ENCODE measurements around the gene C2CD4B.

The C2CD4B gene

GRCh38 chr15:62171882-62172281 lies 6.8 kb upstream of the C2CD4B start:
- H3K27me3 Mint-ChIP-seq (ENCODE audit: low read depth) = peaks cover 41% of the 10 kb centered on the region

GRCh38 chr15:62165793-62166375 lies 799 bp upstream of the C2CD4B start:
- H3K27ac Mint-ChIP-seq = no peak overlapping the region
- peak overlapping the region; percentile 37 for H3K4me3 Mint-ChIP-seq
- H3K9me3 Mint-ChIP-seq = no peaks in the 10 kb centered on the region
- peaks cover 60% of the 10 kb centered on the region for H3K27me3 Mint-ChIP-seq (ENCODE audit: low read depth)
- H3K4me1 Mint-ChIP-seq (ENCODE audit: low read depth) = peaks cover 7% of the 10 kb centered on the region
- H3K36me3 Mint-ChIP-seq (ENCODE audit: low read depth) = peaks cover 3% of the 10 kb centered on the region

More at GRCh38 chr15:62171882-62172281, 6.8 kb upstream of the C2CD4B start:
- Mint-ChIP-seq H3K9me3 (no peaks in the 10 kb centered on the region), H3K36me3 (ENCODE audit: low read depth) (no peaks in the 10 kb centered on the region), H3K4me3 (no peak overlapping the region), H3K4me1 (ENCODE audit: low read depth) (no peaks in the 10 kb centered on the region), H3K27ac (no peak overlapping the region)

- Mint-ChIP-seq H3K27ac (no peak overlapping the region), H3K4me1 (ENCODE audit: low read depth) (peaks cover 7% of the 10 kb centered on the region), H3K36me3 (ENCODE audit: low read depth) (peaks cover 3% of the 10 kb centered on the region), H3K27me3 (ENCODE audit: low read depth) (peaks cover 71% of the 10 kb centered on the region), H3K9me3 (no peaks in the 10 kb centered on the region), H3K4me3 (peak overlapping the region; percentile 82)
These were observed 535 bp downstream of the C2CD4B start for GRCh38 chr15:62164396-62165103.

- H3K27ac Mint-ChIP-seq = no peak overlapping the region
- no peak overlapping the region for H3K4me3 Mint-ChIP-seq
- peaks cover 7% of the 10 kb centered on the region for H3K4me1 Mint-ChIP-seq (ENCODE audit: low read depth)
- H3K9me3 Mint-ChIP-seq = peaks cover 4% of the 10 kb centered on the region
- H3K36me3 Mint-ChIP-seq (ENCODE audit: low read depth) = peaks cover 3% of the 10 kb centered on the region
- H3K27me3 Mint-ChIP-seq (ENCODE audit: low read depth) = peaks cover 75% of the 10 kb centered on the region
These were observed 1.1 kb downstream of the C2CD4B start for GRCh38 chr15:62164014-62164395.

GRCh38 chr15:62163397-62164013 lies 1.6 kb downstream of the C2CD4B start:
- no peak overlapping the region for H3K4me3 Mint-ChIP-seq
- H3K4me1 Mint-ChIP-seq (ENCODE audit: low read depth) = peaks cover 7% of the 10 kb centered on the region
- H3K36me3 Mint-ChIP-seq (ENCODE audit: low read depth) = peaks cover 3% of the 10 kb centered on the region
- no peak overlapping the region for H3K27ac Mint-ChIP-seq
- peaks cover 9% of the 10 kb centered on the region for H3K9me3 Mint-ChIP-seq
- peaks cover 80% of the 10 kb centered on the region for H3K27me3 Mint-ChIP-seq (ENCODE audit: low read depth)

- Mint-ChIP-seq H3K4me3 (no peak overlapping the region), H3K27ac (no peak overlapping the region), H3K27me3 (ENCODE audit: low read depth) (peaks cover 18% of the 10 kb centered on the region), H3K9me3 (peaks cover 17% of the 10 kb centered on the region), H3K4me1 (ENCODE audit: low read depth) (peaks cover 2% of the 10 kb centered on the region), H3K36me3 (ENCODE audit: low read depth) (peaks cover 3% of the 10 kb centered on the region)
These were observed 11.9 kb downstream of the C2CD4B start for GRCh38 chr15:62153228-62153627.

- peaks cover 10% of the 10 kb centered on the region for H3K27me3 Mint-ChIP-seq (ENCODE audit: low read depth)
- H3K4me3 Mint-ChIP-seq = no peak overlapping the region
- H3K36me3 Mint-ChIP-seq (ENCODE audit: low read depth) = no peaks in the 10 kb centered on the region
- peaks cover 2% of the 10 kb centered on the region for H3K4me1 Mint-ChIP-seq (ENCODE audit: low read depth)
- H3K9me3 Mint-ChIP-seq = no peaks in the 10 kb centered on the region
- no peak overlapping the region for H3K27ac Mint-ChIP-seq
These were observed 14.6 kb downstream of the C2CD4B start for GRCh38 chr15:62150445-62150844.

- peaks cover 6% of the 10 kb centered on the region for H3K27me3 Mint-ChIP-seq (ENCODE audit: low read depth)
- no peaks in the 10 kb centered on the region for H3K9me3 Mint-ChIP-seq
- peaks cover 2% of the 10 kb centered on the region for H3K4me1 Mint-ChIP-seq (ENCODE audit: low read depth)
- H3K27ac Mint-ChIP-seq = no peak overlapping the region
- no peak overlapping the region for H3K4me3 Mint-ChIP-seq
- H3K36me3 Mint-ChIP-seq (ENCODE audit: low read depth) = no peaks in the 10 kb centered on the region
These were observed 15.4 kb downstream of the C2CD4B start for GRCh38 chr15:62149729-62150128.

GRCh38 chr15:62147551-62147950 lies 17.5 kb downstream of the C2CD4B start:
- no peaks in the 10 kb centered on the region for H3K27me3 Mint-ChIP-seq (ENCODE audit: low read depth)
- no peak overlapping the region for H3K27ac Mint-ChIP-seq
- H3K9me3 Mint-ChIP-seq = no peaks in the 10 kb centered on the region
- no peaks in the 10 kb centered on the region for H3K36me3 Mint-ChIP-seq (ENCODE audit: low read depth)
- H3K4me1 Mint-ChIP-seq (ENCODE audit: low read depth) = no peaks in the 10 kb centered on the region
- no peak overlapping the region for H3K4me3 Mint-ChIP-seq

GRCh38 chr15:62147149-62147548 lies 17.9 kb downstream of the C2CD4B start:
- no peaks in the 10 kb centered on the region for H3K36me3 Mint-ChIP-seq (ENCODE audit: low read depth)

GRCh38 chr15:62145015-62145735 lies 19.9 kb downstream of the C2CD4B start:
- Mint-ChIP-seq H3K4me3 (no peak overlapping the region), H3K27ac (no peak overlapping the region), H3K4me1 (ENCODE audit: low read depth) (no peaks in the 10 kb centered on the region), H3K9me3 (no peaks in the 10 kb centered on the region), H3K27me3 (ENCODE audit: low read depth) (peaks cover 5% of the 10 kb centered on the region), H3K36me3 (ENCODE audit: low read depth) (no peaks in the 10 kb centered on the region)

More at GRCh38 chr15:62147149-62147548, 17.9 kb downstream of the C2CD4B start:
- H3K4me3 Mint-ChIP-seq = no peak overlapping the region
- H3K9me3 Mint-ChIP-seq = no peaks in the 10 kb centered on the region
- no peaks in the 10 kb centered on the region for H3K4me1 Mint-ChIP-seq (ENCODE audit: low read depth)
- H3K27ac Mint-ChIP-seq = no peak overlapping the region
- no peaks in the 10 kb centered on the region for H3K27me3 Mint-ChIP-seq (ENCODE audit: low read depth)

- Mint-ChIP-seq H3K4me1 (ENCODE audit: low read depth) (no peaks in the 10 kb centered on the region), H3K36me3 (ENCODE audit: low read depth) (no peaks in the 10 kb centered on the region), H3K9me3 (no peaks in the 10 kb centered on the region), H3K4me3 (no peak overlapping the region), H3K27ac (no peak overlapping the region), H3K27me3 (ENCODE audit: low read depth) (peaks cover 5% of the 10 kb centered on the region)
These were observed 22.3 kb downstream of the C2CD4B start for GRCh38 chr15:62142736-62143135.

- Mint-ChIP-seq H3K36me3 (ENCODE audit: low read depth) (no peaks in the 10 kb centered on the region), H3K4me3 (no peak overlapping the region)
These were observed 23.2 kb downstream of the C2CD4B start for GRCh38 chr15:62141643-62142588.

GRCh38 chr15:62141200-62141599 lies 23.9 kb downstream of the C2CD4B start:
- no peak overlapping the region for H3K4me3 Mint-ChIP-seq
- H3K27me3 Mint-ChIP-seq (ENCODE audit: low read depth) = peaks cover 5% of the 10 kb centered on the region
- no peaks in the 10 kb centered on the region for H3K9me3 Mint-ChIP-seq
- H3K36me3 Mint-ChIP-seq (ENCODE audit: low read depth) = no peaks in the 10 kb centered on the region
- no peaks in the 10 kb centered on the region for H3K4me1 Mint-ChIP-seq (ENCODE audit: low read depth)
- no peak overlapping the region for H3K27ac Mint-ChIP-seq

More at GRCh38 chr15:62141643-62142588, 23.2 kb downstream of the C2CD4B start:
- Mint-ChIP-seq H3K4me1 (ENCODE audit: low read depth) (no peaks in the 10 kb centered on the region), H3K27me3 (ENCODE audit: low read depth) (peaks cover 5% of the 10 kb centered on the region), H3K27ac (no peak overlapping the region), H3K9me3 (no peaks in the 10 kb centered on the region)

Data from T-helper 1 cell treated with Interleukin-12 subunit alpha and Interleukin-12 subunit beta and Interleukin-4 antibody, amounts not matched to agents 30 μg/mL and 1 μg/mL, for 36 hours (primary cell).